Smooth muscle cell (in vitro differentiated cells): ENCODE data around the gene SLC17A9. TPM values are rescaled to one million over a fixed set of nuclear protein-coding genes. Genes with fewer than 3 reads are reported as not detected.

Source experiments
- DNase-seq: peaks from one replicate; lab custom pipeline; 2025; ENCODE audit not compliant: unreplicated experiment; lab: John Stamatoyannopoulos, UW
- H2AFZ ChIP-seq: fragments of 200-600 bp; sonication (generic); 2 replicates; pipeline ENCODE4 v1.6.0; 2016; ENCODE audit warnings: antibody characterized with exemption, low read depth, mild to moderate bottlenecking
- H3F3A ChIP-seq: fragments of 200-600 bp; sonication (generic); 2 replicates; pipeline ENCODE4 v1.6.0; 2017; ENCODE audit warnings: antibody characterized with exemption, low read depth
- H3K27ac ChIP-seq: fragments of 200-600 bp; sonication (generic); 2 replicates; pipeline ENCODE4 v1.5.1; 2016; ENCODE audit warnings: low read depth, mild to moderate bottlenecking
- H3K27me3 ChIP-seq: fragments of 200-600 bp; sonication (generic); 2 replicates; pipeline ENCODE4 v1.6.1; 2016; ENCODE audit warnings: low read depth, mild to moderate bottlenecking
- H3K36me3 ChIP-seq: fragments of 200-600 bp; sonication (generic); 2 replicates; pipeline ENCODE4 v1.5.1; 2016; ENCODE audit warnings: low read depth
- H3K4me1 ChIP-seq: fragments of 200-600 bp; sonication (generic); 2 replicates; pipeline ENCODE4 v1.5.1; 2016; ENCODE audit warnings: low read depth
- H3K4me2 ChIP-seq: fragments of 200-600 bp; sonication (generic); 2 replicates; pipeline ENCODE4 v1.6.0; 2016; ENCODE audit warnings: mild to moderate bottlenecking
- H3K4me3 ChIP-seq: fragments of 200-600 bp; sonication (generic); 2 replicates; pipeline ENCODE4 v1.5.1; 2016; ENCODE audit warnings: mild to moderate bottlenecking
- H3K79me2 ChIP-seq: fragments of 200-600 bp; sonication (generic); 2 replicates; pipeline ENCODE4 v1.6.0; 2016; ENCODE audit warnings: low read depth, mild to moderate bottlenecking
- H3K9ac ChIP-seq: fragments of 200-600 bp; sonication (generic); 2 replicates; pipeline ENCODE4 v1.6.0; 2016; ENCODE audit warnings: low read depth
- H3K9me3 ChIP-seq: fragments of 200-600 bp; sonication (generic); replicated peaks from 2 replicates; pipeline ENCODE4 v1.5.1; 2016; ENCODE audit warnings: low read depth
- H4K20me1 ChIP-seq: fragments of 200-600 bp; sonication (generic); 2 replicates; pipeline ENCODE4 v1.6.0; 2016; ENCODE audit warnings: low read depth
- WGBS: methylation state at CpG from one replicate; pipeline ENCODE4 v1.1.7; 2016; ENCODE audit warnings: low lambda C conversion rate; 5-methylcytosine and 5-hydroxymethylcytosine counted together
- polyA plus RNA-seq: library from polyadenylated mRNA; unstranded; fragments of >200 nt; fragmentation: Nextera tagmentation; extraction: Ambion mirVana; gene quantifications from 2 replicates; pipeline ENCODE4 v1.2.1, GENCODE V29; 2016
- total RNA-seq: library from RNA; depleted of rRNA; stranded (reverse); fragments of >200 nt; gene quantifications from 2 replicates; pipeline ENCODE4 v1.2.3, GENCODE V29; 2014
- TF ChIP-seq, protein P1 (sequence below): fragments of 200-600 bp; sonication (generic); IDR thresholded peaks from 2 replicates; pipeline ENCODE4 v1.5.1; 2017; ENCODE audit warnings: borderline replicate concordance, mild to moderate bottlenecking, antibody characterized with exemption; ENCODE audit not compliant: insufficient read depth, poor library complexity, severe bottlenecking

The SLC17A9 gene
- total and polyA plus RNA-seq, 2 experiments from 2014 or later: 32.5 to 96.7 TPM

DNA sequence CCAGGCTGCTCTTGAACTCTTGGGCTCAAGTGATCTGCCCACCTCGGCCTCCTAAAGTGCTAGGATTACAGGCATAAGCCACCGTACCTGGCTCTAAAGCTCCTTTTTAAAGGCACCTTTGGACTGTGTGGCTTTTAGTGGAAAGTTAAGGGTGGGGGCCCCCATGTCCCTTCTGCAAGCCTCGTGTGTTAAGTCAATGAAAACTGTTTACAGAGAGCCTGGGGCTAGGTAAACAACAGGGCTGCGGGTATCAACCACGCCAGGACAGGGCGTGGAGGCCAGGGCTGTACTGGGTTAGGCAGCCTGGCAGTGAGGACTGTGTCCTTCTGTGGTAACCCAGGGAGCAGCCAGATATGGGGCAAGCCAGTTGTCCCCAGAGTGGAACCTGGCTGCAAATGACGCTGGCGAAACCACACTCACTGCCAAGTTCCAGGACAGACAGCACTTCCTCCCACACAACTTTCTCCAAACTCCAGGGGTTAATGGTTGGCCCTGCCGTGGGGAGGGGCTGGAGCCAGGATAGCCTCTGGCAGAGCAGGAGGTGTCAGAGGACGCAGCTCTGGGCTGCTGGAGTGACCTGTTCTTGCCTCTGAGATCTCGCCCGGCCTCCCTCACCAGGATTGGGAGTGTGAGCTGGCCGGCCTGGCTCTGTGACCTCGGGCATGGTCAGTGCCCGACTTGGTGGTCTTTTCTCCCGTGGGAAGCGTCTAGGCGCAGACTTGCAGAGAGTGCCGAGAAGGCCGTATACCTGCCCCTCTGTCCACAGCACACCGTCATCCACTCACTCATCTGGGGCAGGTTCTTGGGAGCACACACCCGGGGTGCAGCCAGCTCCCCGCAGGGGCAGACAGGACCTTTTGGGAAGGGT lies 3.2 kb downstream of the SLC17A9 start:
- Histone ChIP-seq H3K4me3 (no peak overlapping the region), H3F3A (no peaks in the 10 kb centered on the region), H2AFZ (no peak overlapping the region), H3K9ac (no peak overlapping the region), H3K4me1 (peaks cover 18% of the 10 kb centered on the region), H3K36me3 (no peaks in the 10 kb centered on the region), H3K27ac (no peak overlapping the region), H3K79me2 (peaks cover 34% of the 10 kb centered on the region), H3K9me3 (no peaks in the 10 kb centered on the region), H4K20me1 (peaks cover 74% of the 10 kb centered on the region), H3K4me2 (no peak overlapping the region), H3K27me3 (no peaks in the 10 kb centered on the region)
- no peak for DNase-seq
- TF ChIP-seq, protein P1, sequence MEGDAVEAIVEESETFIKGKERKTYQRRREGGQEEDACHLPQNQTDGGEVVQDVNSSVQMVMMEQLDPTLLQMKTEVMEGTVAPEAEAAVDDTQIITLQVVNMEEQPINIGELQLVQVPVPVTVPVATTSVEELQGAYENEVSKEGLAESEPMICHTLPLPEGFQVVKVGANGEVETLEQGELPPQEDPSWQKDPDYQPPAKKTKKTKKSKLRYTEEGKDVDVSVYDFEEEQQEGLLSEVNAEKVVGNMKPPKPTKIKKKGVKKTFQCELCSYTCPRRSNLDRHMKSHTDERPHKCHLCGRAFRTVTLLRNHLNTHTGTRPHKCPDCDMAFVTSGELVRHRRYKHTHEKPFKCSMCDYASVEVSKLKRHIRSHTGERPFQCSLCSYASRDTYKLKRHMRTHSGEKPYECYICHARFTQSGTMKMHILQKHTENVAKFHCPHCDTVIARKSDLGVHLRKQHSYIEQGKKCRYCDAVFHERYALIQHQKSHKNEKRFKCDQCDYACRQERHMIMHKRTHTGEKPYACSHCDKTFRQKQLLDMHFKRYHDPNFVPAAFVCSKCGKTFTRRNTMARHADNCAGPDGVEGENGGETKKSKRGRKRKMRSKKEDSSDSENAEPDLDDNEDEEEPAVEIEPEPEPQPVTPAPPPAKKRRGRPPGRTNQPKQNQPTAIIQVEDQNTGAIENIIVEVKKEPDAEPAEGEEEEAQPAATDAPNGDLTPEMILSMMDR: no peak
- WGBS: 72% methylated on average over 17 of the region's 23 CpGs

DNA sequence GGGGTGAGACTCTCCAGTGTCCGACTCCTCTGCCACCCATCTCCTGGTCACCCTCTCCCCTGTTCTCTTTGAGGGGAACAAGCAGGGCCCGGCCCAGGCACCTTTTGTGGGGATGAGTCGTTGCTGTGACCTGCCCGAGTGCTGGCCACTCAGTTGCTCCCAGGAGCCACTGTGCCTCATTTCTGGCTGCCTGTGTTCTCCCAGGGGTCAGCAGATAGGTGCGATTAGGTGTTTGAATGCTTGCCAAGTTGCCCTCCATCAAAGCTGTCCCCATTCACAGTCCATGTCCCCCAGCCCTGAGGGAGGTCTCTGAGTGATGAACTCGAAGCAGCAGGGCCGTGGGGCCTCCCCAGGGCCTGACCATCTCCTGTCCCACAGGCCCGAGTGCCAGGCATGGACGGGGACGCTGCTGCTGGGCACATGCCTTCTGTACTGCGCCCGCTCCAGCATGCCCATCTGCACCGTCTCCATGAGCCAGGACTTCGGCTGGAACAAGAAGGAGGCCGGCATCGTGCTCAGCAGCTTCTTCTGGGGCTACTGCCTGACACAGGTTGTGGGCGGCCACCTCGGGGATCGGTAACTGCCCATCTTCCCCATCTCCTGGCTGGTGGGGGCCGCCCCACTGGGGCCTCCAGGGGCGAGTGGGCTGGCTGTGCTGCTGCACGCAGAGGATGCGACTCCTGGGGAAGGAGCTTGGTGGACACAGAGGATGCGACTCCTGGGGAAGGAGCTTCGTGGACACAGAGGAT lies 4.1 kb downstream of the SLC17A9 start:
- Histone ChIP-seq H3K4me1 (peaks cover 18% of the 10 kb centered on the region), H3K4me3 (no peak overlapping the region), H3K36me3 (no peaks in the 10 kb centered on the region), H3K27ac (no peak overlapping the region), H3K27me3 (no peaks in the 10 kb centered on the region), H3K9me3 (no peaks in the 10 kb centered on the region), H3K4me2 (no peak overlapping the region), H2AFZ (no peak overlapping the region), H3K79me2 (peaks cover 34% of the 10 kb centered on the region), H3K9ac (no peak overlapping the region), H4K20me1 (peaks cover 79% of the 10 kb centered on the region), H3F3A (no peaks in the 10 kb centered on the region)
- WGBS: 98% methylated on average over 25 of the region's 25 CpGs
- TF ChIP-seq, protein P1: no peak
- DNase-seq: no peak

DNA sequence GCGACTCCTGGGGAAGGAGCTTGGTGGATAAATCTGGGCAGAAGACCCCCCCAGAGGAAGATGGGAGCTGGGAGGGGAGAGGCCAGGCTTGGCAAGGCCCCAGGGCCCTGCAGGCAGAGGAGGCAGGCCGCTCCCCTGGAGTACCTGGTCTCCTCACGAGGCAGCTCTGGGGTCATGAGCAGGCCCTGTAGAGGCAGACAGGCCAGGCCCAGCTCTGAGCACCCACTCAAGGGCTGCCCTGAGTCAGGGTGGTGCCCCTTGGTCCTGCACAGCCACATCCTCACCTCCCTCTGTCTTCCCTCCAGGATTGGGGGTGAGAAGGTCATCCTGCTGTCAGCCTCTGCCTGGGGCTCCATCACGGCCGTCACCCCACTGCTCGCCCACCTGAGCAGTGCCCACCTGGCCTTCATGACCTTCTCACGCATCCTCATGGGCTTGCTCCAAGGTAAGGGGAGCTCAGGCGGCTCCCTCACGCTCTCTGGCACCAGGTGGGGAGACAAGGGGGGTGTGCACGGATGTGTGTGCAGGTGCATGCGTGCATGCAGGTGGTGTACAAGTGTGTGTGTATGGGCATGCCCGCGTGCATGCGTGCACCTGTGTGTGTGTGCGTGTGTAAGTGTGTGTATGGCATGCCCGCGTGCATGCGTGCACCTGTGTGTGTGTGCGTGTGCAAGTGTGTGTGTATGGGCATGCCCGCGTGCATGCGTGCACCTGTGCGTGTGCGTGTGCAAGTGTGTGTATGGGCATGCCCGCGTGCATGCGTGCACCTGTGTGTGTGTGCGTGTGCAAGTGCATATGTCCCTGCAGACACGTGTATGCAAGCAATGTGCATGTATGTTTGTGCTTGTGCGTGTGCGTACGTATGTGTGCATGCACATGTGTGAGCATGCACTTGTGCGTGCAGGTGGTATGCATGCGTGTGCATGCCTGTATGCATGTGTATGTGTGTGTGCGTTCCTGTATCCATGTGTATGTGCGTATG lies 4.9 kb downstream of the SLC17A9 start:
- WGBS: 97% methylated on average over 36 of the region's 36 CpGs
- peaks cover 88% of the 10 kb centered on the region for H4K20me1 ChIP-seq
- H3K4me2 ChIP-seq: no peak overlapping the region
- peaks cover 18% of the 10 kb centered on the region for H3K4me1 ChIP-seq
- H3K4me3 ChIP-seq: no peak overlapping the region
- no peaks in the 10 kb centered on the region for H3K27me3 ChIP-seq
- H2AFZ ChIP-seq: no peak overlapping the region
- no peak overlapping the region for H3K27ac ChIP-seq
- H3K9ac ChIP-seq: no peak overlapping the region
- no peaks in the 10 kb centered on the region for H3F3A ChIP-seq
- H3K36me3 ChIP-seq: no peaks in the 10 kb centered on the region
- TF ChIP-seq, protein P1: no peak
- H3K9me3 ChIP-seq: no peaks in the 10 kb centered on the region
- peaks cover 34% of the 10 kb centered on the region for H3K79me2 ChIP-seq
- DNase-seq: no peak
